OCI-LY7 (cell line): ENCODE data around the gene LCK.

Experiments
- EZH2phosphoT487 ChIP-seq: fragments of 200-600 bp; sonication (generic); IDR thresholded peaks from 2 replicates; pipeline ENCODE4 v1.6.1; 2018; ENCODE audit warnings: low read depth, borderline replicate concordance, mild to moderate bottlenecking, mixed run types, antibody characterized with exemption, low read length, moderate library complexity, mixed read lengths
- TF ChIP-seq, protein P1 (sequence below): fragments of 200-600 bp; sonication (generic); conservative IDR thresholded peaks from 2 replicates; pipeline ENCODE4 v1.5.1; 2014; ENCODE audit warnings: mild to moderate bottlenecking, antibody characterized with exemption, low read length, moderate library complexity, mixed read lengths

DNA sequence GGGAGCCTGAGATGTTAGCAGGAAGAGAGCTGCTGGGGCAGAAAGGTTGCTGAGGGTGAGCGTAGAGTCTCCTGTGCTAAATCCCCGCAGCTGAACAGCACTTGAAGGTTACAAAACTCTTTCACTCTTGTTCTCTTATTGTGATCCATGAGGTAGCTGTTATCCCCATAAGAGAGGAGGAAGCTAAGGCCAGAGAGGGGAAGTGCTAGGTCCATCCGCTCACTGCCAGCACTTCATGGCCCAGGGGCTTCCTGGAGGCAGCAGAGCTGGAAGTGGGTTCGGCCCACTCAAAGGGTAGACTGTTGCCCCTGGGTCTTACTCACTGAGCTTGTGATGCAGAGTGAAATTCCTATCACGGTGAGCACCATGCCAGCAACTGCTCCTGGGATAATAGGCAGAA, 34.5 kb upstream of the LCK start:
- TF ChIP-seq, protein P1, sequence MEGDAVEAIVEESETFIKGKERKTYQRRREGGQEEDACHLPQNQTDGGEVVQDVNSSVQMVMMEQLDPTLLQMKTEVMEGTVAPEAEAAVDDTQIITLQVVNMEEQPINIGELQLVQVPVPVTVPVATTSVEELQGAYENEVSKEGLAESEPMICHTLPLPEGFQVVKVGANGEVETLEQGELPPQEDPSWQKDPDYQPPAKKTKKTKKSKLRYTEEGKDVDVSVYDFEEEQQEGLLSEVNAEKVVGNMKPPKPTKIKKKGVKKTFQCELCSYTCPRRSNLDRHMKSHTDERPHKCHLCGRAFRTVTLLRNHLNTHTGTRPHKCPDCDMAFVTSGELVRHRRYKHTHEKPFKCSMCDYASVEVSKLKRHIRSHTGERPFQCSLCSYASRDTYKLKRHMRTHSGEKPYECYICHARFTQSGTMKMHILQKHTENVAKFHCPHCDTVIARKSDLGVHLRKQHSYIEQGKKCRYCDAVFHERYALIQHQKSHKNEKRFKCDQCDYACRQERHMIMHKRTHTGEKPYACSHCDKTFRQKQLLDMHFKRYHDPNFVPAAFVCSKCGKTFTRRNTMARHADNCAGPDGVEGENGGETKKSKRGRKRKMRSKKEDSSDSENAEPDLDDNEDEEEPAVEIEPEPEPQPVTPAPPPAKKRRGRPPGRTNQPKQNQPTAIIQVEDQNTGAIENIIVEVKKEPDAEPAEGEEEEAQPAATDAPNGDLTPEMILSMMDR, result no peak
- TF ChIP-seq EZH2phosphoT487, result no peak
